Left kidney (tissue), 2 donors: ENCODE data around the gene PSMD1. TPM values are rescaled to one million over a fixed set of nuclear protein-coding genes. Genes with fewer than 3 reads are reported as not detected.
"Not testable (repeated sequence)": the region's sequence is repeated elsewhere in the genome, so short reads cannot be mapped to it uniquely, and the experiment has no call there.

Experiments
- DNase-seq: peaks from one replicate; pipeline ENCODE4 v3.0.0-alpha.2; 2013
- polyA plus RNA-seq: library from polyadenylated mRNA; unstranded; fragments of 120-200 nt; gene quantifications from one replicate; pipeline ENCODE4 v1.2.1, GENCODE V29; 2013; ENCODE audit not compliant: insufficient read length

PSMD1 gene
- polyA plus RNA-seq, 1 donor, result 111 TPM

DNA sequence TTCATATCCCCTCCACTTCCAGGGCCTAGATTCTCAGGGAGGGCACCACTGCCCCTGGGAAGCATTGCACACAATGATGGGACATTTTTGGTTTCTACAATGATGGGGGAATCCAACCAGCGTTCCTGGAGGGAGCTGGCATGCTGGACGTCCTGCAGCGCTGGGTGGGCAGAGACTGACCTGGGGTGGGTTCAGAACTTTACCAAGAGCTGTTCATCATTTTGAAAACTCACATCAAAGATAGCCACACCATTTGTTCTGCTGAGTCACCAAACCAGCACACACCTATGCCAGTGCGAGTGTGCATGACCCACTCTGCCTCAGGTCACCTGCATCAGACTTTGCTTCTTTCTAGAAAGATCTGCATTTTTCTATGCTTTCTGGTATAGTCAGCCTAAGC, 127.7 kb downstream of the PSMD1 start:
- DNase-seq, result no peak

DNA sequence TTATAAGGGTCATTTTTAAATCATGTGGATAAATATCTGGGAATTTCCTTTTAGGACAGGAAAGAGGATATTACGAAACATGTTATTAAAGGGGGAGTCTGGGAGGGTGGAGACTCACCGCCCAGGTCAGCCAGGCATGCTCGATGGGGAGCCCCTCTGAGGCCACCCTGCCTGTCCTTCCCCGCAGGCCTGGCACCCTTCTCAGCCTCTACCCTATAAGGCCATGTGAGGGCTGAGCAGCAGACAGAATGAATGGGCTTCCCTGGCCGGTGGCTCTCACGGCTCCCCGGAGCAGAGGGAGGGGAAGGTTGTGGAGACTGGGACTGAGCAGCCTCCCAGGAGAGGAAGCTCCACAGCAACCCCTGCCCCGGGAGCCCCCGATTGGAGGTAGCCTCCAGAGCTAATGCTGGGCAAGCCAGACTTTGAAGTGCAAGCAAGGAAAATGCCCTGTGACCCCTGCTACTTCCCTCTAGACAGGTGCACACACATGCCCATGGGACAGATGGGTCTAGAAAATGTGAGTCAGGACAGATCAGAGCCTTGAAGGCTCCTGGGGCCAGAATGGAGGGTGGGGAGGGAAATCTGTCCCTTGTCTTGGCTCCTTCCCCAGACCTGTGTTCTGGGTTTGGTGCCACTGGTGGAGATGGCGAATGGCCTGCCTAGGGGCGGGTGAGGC, 128.5 kb downstream of the PSMD1 start:
- no peak for DNase-seq

DNA sequence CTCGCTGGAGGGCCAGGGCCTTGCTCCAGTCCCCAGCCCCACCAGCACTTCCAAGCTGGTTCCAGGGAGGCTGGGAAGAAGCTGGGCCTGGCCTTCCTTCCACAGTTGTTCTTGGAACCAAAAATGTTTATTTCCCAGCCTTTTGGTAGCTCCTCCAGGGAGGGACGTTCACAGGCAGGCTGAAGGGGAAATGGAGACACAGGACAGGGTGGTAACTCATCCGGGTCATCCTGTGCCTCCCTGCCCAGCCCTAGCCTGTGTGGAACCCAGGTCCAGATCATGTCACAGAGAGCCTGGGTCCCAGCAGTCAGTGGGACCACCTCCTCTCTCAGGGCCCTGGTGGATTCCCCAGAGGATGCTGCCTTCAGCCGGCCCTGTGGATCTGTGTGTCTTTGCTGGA, 129.2 kb downstream of the PSMD1 start:
- no peak for DNase-seq

DNA sequence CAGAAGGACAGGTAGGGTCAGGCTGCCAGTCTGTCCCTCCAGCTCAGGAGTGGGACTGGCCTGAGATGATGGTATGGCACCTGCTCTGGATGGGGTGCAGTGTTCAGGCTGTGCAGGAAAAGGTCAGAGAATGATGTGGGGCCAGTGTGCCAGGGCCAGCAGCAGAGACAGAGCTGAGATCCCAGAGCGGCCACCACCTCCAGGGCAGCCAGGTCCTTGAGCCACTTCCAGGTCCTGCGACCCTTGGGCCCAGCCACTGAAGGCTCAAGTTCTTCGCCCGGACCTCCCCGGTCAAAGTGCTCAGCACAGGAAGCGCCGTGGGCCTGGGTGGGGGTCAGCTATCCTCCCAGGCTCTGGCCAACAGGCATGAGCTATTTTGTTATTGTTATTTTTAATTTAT, 129.7 kb downstream of the PSMD1 start:
- DNase-seq, result no peak

DNA sequence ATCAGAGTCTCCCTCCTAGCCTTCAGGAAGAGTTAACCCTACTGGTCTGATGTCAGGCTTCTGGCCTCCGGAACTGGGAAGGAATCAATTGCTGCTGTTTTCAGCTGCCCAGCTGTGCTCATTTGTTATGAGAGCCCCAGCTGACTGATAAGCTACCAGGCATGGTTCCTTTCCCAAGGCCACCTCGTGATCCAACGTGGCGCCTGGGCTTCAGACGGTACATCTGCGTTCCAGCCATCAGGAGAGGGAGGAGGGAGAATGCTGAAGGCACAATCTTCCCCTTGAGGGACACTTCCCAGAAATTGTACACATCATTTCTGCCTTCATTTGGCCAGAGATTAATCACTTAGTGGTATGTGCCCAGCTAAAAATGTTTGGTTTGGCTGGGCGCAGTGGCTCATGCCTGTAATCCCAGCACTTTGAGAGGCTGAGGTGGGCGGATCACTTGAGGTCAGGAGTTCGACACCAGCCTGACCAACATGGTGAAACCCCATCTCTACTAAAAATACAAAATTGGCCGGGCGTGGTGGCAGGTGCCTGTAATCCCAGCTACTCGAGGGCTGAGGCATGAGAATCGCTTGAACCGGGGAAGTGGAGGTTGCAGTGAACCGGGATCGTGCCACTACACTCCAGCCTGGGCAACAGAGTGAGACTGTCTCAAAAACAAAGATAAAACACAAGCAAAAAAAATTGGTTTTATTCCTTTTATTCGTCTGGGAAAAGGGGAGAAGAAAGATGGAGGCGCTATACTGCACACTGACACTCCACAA, 131.3 kb downstream of the PSMD1 start:
- no peak for DNase-seq

DNA sequence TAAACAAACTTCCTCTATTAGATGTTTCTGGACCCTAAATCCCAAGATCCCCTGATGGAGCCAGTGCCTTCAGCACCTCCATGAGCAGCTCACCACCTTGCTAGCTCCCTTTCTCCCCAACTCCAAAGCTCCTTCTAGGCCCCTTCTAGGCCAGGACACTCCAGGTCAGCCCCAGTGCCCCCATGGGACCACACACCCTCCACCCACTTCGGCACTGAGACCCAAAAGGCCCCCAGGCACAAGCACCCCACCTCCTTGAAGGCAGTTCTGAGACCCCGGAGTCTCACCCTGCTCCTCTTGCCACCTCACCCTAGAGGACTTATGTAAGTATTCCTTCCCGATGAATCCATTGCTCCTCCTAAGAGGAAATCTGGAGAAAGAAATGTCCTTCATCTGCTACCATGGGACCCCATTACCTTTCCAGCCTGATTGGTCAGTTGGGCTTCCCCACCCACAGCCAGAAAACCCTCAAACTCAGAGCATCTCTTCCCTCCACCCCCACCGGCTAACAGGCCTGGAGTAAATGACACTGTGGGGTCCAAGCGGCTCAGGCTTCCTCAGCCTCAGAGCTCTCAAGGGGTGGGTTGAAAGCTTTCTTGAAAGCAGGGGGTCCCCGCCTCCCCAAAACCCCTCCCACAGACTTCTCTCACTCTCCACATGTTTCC, 132.0 kb downstream of the PSMD1 start:
- no peak for DNase-seq

DNA sequence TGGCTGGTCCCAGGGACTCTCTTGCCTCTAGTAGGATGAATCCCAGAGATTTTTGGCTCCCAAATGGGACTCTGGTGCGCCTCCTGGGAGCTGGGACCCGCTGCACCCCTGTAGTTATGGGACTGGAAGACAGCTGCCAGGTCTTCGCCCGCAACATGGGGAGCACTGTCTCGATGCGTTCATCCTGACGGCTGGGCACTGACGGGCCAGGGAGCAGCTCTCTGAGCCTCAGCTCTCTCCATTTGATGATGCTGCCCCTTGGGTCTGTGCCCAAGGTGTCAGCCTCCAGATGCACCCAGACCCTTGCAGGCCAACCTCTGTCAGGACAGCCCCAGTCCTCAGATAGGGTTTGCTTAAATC, 132.5 kb downstream of the PSMD1 start:
- no peak for DNase-seq

DNA sequence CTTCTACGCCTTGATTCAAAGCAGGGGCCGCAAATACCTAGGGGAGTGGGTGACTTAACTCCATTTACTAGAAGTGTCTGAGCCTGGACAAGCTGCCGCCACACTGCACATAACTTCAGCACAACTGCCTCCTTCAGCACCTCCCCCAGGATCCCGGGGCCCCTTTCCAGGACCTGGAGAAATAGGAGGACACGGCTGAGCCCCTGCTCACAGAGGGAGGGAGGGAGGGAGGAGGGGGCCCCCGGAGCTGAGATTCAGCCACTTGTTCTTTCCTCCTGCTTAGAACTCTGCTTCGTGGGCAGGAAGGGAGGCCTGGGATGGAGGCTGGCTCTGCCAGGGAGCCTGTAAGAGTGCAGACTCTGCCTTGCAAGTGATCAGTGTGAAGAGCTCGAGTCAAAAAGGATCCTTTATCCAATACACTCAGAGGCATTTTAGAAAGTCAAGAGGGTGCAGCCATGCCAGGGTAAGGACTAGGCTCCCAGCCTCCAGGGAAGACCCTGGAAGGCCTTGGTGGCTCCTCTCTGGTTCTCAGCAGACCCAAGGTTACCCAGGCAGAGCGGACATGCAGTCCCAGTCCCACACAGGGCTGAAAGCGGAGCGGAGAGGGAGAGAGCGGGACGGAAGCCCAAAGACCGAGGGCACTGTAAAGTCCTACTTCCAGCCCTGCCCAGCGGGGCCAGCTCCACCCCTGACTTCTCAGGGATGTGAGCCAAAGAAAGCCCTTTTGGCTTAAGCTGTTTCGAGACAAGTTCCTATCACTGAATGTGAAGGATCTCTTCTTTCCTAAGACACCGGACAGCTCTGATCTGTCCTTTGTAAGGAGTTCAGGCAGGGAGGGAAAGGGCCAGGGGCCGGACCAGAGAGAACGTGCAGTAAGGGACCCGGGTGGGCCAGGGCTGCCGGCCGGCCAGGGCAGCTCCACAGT, 133.2 kb downstream of the PSMD1 start:
- DNase-seq, result no peak

DNA sequence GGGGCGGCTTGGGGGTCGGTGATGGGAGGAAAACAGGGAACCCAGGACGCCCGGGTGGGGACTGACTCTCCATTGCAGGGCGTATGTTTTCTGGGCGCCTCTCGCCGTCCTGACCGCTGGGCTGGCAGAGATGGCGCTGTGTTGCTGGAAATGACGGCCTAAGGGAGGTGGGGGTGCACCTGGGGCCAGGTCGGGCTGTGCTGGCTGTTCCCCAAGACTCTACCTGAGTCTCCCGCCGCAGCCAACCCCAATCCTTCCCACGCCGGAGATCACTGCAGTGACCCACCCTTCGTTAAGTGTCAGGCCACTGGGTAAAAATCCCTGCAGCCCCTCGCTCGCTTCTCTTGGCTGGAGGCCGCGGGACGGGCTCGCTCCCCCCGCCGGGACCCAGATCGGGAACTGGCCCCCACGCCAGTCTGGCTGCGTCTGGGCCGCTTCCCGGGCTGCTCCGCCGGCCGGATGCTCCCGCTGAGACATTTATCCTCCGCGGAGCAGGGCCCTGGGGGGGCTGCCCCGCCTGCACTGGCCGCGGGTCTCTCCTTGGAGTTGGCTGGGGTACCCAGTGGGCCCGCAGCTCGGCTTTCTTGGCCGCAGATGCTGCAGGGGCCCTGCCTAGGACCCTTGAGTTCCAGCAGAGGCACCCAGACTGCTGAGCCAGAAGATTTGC, 134.0 kb downstream of the PSMD1 start:
- DNase-seq, result no peak

DNA sequence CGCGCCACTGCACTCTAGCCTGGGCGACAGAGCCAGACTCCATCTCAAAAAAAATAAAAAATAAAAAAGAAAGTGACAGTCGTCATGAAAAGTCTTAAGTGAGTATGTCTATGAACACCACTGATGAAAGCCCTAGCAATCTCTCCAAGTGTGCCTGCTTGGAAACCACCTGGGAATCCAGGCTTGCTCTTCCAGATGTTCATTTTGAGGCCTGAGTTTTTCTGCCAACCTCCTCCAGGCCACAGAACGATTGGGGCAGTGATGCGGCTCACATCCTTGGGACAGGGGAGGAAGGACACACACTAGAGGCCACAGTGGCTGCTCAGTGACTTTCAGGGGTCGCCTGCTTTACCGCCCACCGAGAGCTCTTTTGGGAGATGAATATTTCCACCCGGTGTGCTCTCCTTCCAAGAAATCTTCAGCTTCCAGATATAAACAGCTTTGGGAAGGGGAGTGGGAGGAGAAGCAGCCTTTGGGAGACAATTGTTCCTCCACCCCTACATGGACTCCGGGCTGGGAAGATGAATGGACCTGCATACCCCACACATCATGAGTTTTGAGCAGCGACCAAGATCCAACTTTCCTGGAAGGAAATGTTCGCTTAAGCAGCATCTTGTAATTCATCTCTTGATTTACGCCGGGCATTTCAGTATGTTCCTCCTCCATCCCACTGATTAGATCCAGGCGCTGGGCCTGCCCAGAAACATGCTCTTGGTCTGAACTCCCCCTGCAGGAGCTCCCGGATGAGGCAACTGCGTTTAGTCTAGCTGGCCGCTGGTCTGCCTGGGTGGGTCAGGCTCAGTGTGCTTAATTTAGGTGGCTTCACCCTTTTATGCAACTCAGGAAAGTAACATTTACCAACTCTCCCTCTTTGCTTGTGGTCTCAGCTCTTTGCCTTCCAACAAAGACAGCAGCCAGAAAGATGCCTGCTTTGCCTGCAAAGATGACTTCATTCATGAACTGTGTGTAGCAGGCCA, 135.5 kb downstream of the PSMD1 start:
- DNase-seq, result peak; percentile 90

DNA sequence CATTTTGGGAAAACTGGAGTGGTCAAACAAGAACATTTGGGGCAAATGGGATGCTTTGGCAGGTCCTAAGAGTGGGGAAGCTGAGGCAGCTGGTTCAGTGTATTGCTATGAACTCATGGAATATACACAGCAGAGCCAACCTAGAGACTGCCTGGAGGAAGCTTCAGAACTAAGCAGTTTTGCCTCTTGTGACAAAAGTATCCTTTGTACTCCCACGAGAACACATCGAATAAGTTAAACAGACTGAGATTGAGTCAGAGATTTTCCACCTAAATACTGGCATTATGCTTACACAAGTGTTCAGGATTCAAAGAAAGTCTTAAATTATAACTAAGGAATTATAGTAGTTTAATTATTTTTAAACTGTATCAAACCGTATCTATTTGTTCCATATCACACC, 136.5 kb downstream of the PSMD1 start:
- DNase-seq, result no peak

DNA sequence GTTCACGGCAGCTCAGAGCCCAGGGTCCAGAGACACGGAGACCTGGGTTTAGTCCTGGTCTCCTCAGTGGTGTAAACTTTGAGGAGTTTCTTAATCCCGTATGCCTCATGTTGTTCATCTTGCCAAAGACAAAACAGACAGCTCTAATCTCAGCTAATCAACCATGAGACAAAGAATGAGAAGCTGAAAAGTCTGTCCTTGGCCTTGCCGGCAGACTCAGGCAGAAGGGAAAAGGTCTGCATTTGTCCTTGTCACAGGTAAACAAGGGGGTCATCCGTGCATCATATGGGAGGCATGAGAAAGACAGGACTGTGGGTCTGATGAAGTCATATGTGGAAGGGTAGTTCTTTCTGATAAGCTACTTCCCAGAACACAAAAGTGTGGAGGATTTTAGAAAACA, 139.9 kb downstream of the PSMD1 start:
- no peak for DNase-seq

DNA sequence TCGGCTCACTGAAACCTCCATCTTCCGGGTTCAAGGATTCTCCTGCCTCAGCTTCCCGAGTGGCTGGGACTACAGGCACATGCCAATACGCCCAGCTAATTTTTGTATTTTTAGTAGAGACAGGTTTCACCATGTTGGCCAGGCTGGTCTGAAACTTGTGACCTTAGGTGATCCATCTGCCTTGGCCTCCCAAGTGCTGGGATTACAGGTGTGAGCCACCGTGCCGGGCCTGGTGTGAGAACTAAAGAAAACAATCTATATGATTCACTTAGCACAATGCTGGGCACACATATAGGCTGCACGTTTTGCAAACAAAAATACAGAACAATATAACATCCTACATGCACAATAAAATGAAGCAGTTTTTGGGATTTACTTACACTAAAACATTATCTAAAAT, 140.5 kb downstream of the PSMD1 start:
- DNase-seq, result not testable (repeated sequence)

DNA sequence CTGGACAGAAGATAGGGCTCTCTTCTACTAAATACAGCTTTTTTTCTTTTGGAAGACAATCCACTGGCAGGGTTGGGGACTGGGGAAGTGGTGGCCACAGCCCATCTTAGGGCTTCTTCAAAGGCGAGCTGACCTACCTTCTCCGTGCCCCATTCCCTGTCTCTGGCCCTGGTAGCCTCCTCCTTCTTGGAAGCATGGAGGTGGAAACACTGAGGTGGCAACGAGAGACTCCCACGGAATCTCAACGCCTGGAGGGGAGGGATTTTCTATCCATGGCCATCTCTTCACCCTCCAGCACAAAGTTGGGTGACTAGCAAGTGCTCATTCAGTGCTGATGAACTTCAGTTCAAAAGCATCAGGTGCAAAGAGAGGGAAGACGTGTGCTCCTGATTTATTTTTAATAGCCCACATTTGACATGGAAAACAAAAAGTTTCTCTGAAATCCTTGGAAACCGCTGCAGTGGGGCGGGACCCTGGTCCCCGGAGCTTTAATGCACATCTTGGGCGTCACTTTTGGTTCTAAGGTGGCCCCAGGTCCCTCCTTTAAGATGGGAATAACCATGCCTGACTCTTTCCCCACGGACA, 141.1 kb downstream of the PSMD1 start:
- no peak for DNase-seq

DNA sequence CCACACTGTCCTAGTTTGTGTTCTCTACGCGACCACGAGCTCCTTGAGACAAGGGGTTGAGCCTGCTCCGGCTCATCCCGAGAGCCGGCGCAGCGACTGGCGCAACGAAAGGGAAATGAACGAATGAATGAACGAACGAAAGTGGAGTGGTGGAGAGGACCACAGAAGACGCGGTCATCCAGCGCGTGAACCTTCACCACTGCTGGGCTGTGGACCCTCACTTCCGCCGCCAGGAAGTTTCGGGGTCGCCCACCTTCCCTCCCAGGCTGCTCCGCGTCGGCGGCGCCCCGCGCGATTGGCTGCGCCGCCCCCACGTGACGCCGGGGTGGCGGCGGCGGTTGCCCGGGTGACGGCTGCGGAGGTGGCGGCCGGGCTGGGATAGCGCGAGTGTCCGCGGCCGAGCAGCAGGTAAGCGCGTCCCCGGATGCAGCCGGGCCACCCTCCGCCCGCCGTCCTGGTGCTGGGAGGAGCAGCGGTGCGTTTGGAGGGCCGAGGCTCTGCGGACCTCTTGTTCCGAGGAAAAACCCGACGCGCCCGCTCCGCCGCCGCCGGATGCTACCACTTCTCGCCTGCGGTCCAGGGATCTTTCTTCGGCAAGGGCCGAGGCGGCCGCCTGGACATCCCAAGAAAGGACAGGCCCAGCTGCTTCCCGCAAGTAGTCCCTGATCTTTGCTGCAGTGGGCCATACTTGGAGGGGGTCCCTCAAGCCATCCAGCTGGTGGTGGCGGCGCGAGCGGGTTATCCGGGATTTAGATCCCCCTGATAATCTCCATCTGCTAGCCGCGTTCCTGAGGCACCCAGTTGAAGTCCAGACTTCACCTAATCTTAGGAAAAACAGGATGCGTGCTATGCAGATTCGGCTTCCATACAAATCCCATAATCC, 141.9 kb downstream of the PSMD1 start, which contains the start of gene ARMC9:
Gene ARMC9, plus strand, starts transcription at position 341 of the 883 bp plus-strand sequence. CDS start 7,608 bp downstream, outside the sequence.
- peak; percentile 84 for DNase-seq

DNA sequence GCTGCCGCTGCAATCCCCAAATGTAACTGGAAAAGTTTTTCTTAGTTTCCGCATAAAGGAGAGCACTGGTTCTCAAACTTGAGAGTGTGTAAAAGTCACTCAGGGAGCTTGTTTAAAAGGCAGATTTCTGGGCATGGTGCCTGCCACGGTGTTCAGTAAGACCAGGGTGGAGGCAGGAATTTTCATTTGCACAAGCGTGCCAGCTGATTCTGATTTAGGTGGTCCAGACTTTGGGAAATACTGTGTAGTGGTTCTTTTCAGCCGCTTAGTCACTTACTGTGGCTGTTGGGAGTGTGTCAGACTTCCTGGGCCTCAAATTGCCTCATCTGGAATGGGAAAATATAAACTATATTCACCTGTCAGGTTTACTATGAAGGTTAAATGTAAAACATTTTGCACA, 142.6 kb downstream of the PSMD1 start:
- no peak for DNase-seq

DNA sequence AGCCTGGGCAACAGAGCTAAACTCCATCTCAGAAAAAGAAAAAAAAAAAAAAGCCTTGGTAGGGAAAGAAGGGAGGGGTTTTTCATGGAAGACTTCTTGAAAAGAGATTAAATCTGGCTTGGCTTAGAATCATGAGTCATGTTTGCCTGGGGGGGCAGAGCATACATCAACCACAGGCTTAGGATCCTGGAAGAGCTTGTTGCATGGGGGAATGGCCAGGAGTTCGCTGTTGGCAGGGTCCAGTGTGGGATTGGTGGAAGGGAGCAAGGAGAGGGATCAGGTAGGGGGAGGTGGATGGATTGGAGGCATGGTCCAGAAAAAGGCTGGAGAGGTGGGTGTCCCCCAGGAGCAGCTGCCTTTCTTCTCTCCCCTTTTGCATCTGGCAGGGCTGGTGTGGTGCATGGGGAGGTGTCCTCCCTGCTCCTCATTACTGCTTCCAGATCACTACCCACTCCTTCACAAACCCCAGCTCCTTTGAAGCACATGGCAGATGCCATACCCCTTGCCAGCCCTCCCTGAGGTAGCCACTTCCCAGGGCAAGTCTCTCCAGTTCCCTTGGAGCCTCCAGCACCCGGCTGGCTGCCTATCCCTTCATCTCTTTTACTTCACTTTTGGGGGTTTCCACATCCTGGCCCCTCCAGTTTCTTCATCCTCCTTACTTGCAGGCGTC, 144.3 kb downstream of the PSMD1 start:
- DNase-seq, result no peak

DNA sequence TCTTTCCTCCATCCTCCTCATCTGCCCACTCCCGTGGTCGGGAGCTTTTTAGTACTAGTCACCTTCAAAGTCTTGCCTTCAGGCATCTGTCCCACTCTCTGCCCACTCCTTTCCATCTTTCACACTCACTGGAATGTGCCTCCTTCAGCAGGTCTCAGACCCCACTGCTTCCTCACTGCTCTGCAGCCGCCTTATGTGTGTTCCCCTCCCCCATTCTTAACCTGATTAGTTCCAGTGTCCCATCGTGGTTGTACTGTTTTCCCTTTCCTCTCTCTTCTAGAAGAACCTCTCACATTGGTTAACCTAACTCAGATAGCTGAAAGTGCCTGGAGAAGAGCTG, 144.8 kb downstream of the PSMD1 start:
- no peak for DNase-seq
